ENCODE data around the gene RDH5.

The RDH5 gene

DNA sequence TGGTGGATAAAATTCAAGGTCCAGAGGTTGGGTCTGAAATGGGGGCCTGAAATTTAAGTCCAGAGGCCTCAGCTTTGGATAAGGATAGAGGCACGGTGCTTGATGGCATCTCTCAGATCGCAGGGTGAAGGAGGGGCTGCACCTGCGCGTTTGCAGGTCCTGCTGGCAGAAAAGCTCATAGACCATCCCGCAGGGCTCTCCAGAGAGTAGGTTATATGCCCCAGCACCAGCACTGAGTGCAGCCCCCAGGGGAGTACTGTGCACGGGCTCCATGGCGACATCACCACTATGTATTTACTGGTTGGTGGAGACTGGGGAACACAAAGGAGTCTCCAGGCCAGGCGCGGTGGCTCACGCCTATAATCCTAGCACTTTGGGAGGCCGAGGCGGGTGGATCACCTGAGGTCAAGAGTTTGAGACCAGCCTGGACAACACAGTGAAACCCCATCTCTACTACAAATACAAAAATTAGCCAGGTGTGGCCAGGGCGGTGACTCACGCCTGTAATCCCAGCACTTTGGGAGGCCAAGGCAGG lies 12.9 kb downstream of the RDH5 start:
- H3K4me3 ChIP-seq (ENCODE audit: control insufficient read depth, low read depth, low read length) = no peak overlapping the region
- TF ChIP-seq, protein P1, sequence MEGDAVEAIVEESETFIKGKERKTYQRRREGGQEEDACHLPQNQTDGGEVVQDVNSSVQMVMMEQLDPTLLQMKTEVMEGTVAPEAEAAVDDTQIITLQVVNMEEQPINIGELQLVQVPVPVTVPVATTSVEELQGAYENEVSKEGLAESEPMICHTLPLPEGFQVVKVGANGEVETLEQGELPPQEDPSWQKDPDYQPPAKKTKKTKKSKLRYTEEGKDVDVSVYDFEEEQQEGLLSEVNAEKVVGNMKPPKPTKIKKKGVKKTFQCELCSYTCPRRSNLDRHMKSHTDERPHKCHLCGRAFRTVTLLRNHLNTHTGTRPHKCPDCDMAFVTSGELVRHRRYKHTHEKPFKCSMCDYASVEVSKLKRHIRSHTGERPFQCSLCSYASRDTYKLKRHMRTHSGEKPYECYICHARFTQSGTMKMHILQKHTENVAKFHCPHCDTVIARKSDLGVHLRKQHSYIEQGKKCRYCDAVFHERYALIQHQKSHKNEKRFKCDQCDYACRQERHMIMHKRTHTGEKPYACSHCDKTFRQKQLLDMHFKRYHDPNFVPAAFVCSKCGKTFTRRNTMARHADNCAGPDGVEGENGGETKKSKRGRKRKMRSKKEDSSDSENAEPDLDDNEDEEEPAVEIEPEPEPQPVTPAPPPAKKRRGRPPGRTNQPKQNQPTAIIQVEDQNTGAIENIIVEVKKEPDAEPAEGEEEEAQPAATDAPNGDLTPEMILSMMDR (IDR thresholded peaks at IDR 0.05; ENCODE audit: control insufficient read depth, insufficient read depth, low read depth, low read length, missing control alignments) = no peak
- no peak for DNase-seq (ENCODE audit: low read depth)

GRCh38 chr12:55733858-55734257 lies 13.7 kb downstream of the RDH5 start:
- DNase-seq (ENCODE audit: low read depth) = no peak
- H3K4me3 ChIP-seq (ENCODE audit: control insufficient read depth, low read depth, low read length) = no peak overlapping the region
- TF ChIP-seq, protein P1 (IDR thresholded peaks at IDR 0.05; ENCODE audit: control insufficient read depth, insufficient read depth, low read depth, low read length, missing control alignments) = no peak

GRCh38 chr12:55734595-55734994 lies 14.4 kb downstream of the RDH5 start:
- TF ChIP-seq, protein P1 (IDR thresholded peaks at IDR 0.05; ENCODE audit: control insufficient read depth, insufficient read depth, low read depth, low read length, missing control alignments) = no peak
- DNase-seq (ENCODE audit: low read depth) = no peak
- H3K4me3 ChIP-seq (ENCODE audit: control insufficient read depth, low read depth, low read length) = no peak overlapping the region

DNA sequence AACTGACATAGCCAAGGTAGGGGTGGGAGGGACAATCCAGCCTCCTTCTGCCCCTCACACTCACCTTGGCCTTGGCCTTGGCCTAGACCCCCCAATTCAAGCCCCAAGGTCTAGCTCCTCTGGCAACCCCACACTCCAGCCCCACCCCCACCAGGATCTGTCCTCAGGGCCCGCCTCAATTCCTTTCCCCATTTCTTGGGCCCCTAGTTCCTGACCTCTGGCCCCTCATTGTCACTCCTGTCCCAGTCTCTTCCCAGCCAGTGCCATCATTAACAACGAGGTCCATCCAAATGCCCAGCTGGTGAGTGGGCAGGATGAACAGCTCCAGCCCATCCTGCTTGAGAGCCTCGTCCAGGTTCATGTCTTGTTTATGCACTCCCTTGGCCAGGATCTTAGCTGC lies 15.9 kb downstream of the RDH5 start:
- H3K4me3 ChIP-seq (ENCODE audit: control insufficient read depth, low read depth, low read length) = no peak overlapping the region
- no peak for DNase-seq (ENCODE audit: low read depth)
- TF ChIP-seq, protein P1 (IDR thresholded peaks at IDR 0.05; ENCODE audit: control insufficient read depth, insufficient read depth, low read depth, low read length, missing control alignments) = no peak

GRCh38 chr12:55736780-55737580 lies 16.8 kb downstream of the RDH5 start:
- no peak overlapping the region for H3K4me3 ChIP-seq (ENCODE audit: control insufficient read depth, low read depth, low read length)
- no peak for DNase-seq (ENCODE audit: low read depth)
- TF ChIP-seq, protein P1 (IDR thresholded peaks at IDR 0.05; ENCODE audit: control insufficient read depth, insufficient read depth, low read depth, low read length, missing control alignments) = peak; percentile 95

DNA sequence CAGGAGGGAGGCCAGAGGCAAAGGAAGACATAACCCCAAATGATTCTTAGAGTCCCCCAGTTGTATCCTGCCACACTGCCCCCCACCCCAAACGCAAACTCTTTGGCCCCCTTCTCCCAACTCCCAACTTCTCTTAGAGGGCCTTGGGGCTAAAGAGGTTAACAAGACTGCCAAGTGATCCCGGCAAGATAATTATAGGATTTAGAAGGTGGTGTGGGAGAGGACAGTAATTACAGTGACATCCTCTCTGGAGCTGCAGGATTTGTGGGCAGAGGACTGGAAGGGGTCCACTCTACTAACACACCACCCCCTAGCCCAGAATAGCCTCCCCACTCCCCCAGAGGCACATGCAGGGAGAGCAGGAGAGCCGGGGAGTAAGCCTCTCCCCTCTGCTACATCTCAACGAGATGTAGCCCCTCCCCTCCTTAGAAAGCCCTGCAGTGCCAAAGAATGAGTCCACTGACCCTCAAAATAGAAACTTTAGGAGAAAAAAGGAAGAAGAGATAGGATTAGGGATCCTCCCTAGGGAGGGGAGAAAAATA lies 17.5 kb downstream of the RDH5 start:
- TF ChIP-seq, protein P1 (IDR thresholded peaks at IDR 0.05; ENCODE audit: control insufficient read depth, insufficient read depth, low read depth, low read length, missing control alignments) = no peak
- no peak for DNase-seq (ENCODE audit: low read depth)
- H3K4me3 ChIP-seq (ENCODE audit: control insufficient read depth, low read depth, low read length) = no peak overlapping the region

Data from AG09309 (cell line).